Head of caudate nucleus (tissue), 42 donors: ENCODE measurements around the gene NME3.

ENCODE experiments used
- DNase-seq, 42 donors: peaks; one replicate each; pipeline versions ENCODE4 v3.0.0 to v3.0.0-alpha.2; 2020 to 2021; ENCODE audit warnings: mixed read lengths in 7 of 42
- intact Hi-C: fragments of 100-400 bp; cut with DNase I; formaldehyde crosslinking; loops from one replicate; pipeline ENCODE4 v1.15.0; 2022

The NME3 gene

GRCh38 chr16:1721372-1721771 lies 50.0 kb downstream of the NME3 start:
- DNase-seq, result no peak
- intact Hi-C loops, result no loop called here
